Measurements from ENCODE around the gene PPAN.

The PPAN gene

GRCh38 chr19:10092648-10093294 lies 13.4 kb upstream of the PPAN start:
- DNase-seq (ENCODE audit: low read depth): no peak

GRCh38 chr19:10093295-10094186 lies 12.6 kb upstream of the PPAN start:
- DNase-seq (ENCODE audit: low read depth): no peak

- no peak for DNase-seq (ENCODE audit: low read depth)
Measured at GRCh38 chr19:10095622-10095947, 10.6 kb upstream of the PPAN start.

GRCh38 chr19:10095948-10096614 lies 10.1 kb upstream of the PPAN start:
- no peak for DNase-seq (ENCODE audit: low read depth)

- DNase-seq (ENCODE audit: low read depth): no peak
Measured at GRCh38 chr19:10096615-10096963, 9.6 kb upstream of the PPAN start.

GRCh38 chr19:10100163-10100785 lies 5.9 kb upstream of the PPAN start:
- no peak for DNase-seq (ENCODE audit: low read depth)

GRCh38 chr19:10102787-10103236 lies 3.4 kb upstream of the PPAN start:
- DNase-seq (ENCODE audit: low read depth): no peak

- DNase-seq (ENCODE audit: low read depth): no peak
Measured at GRCh38 chr19:10104130-10104513, 2.0 kb upstream of the PPAN start.

- DNase-seq (ENCODE audit: low read depth): peak; percentile 95
Measured at GRCh38 chr19:10104665-10105508, 1.3 kb upstream of the PPAN start.

- DNase-seq (ENCODE audit: low read depth): no peak
Measured at GRCh38 chr19:10105509-10106099, 558 bp upstream of the PPAN start.

GRCh38 chr19:10107254-10107653 lies 1.1 kb downstream of the PPAN start:
- DNase-seq (ENCODE audit: low read depth): no peak

GRCh38 chr19:10107817-10108367 lies 1.7 kb downstream of the PPAN start:
- DNase-seq (ENCODE audit: low read depth): no peak

GRCh38 chr19:10109528-10109927 lies 3.4 kb downstream of the PPAN start:
- DNase-seq (ENCODE audit: low read depth): no peak

GRCh38 chr19:10110076-10110971 lies 4.2 kb downstream of the PPAN start:
- no peak for DNase-seq (ENCODE audit: low read depth)

- DNase-seq (ENCODE audit: low read depth): no peak
Measured at GRCh38 chr19:10110972-10111317, 4.8 kb downstream of the PPAN start.

GRCh38 chr19:10111405-10111811 lies 5.2 kb downstream of the PPAN start, which contains the start of gene P2RY11:
TSS of gene P2RY11 (plus strand) at chr19:10111693. CDS start at chr19:10111722, 29 bp downstream.
- DNase-seq (ENCODE audit: low read depth): no peak

- no peak for DNase-seq (ENCODE audit: low read depth)
Measured at GRCh38 chr19:10112037-10112761, 6.0 kb downstream of the PPAN start.

- no peak for DNase-seq (ENCODE audit: low read depth)
Measured at GRCh38 chr19:10112895-10113591, 6.9 kb downstream of the PPAN start.

GRCh38 chr19:10113592-10113963 lies 7.4 kb downstream of the PPAN start:
- DNase-seq (ENCODE audit: low read depth): no peak

All from CMK (cell line).